ENCODE results near the gene ANAPC4. TPM values are rescaled to one million over a fixed set of nuclear protein-coding genes. Genes with fewer than 3 reads are reported as not detected.

Gene ANAPC4
- total and polyA plus RNA-seq, 8 donors: 23.6 to 68.8 (median 64.0) TPM

Other genes with a start within 250 kb of the ANAPC4 start
- gene SEPSECS, start 216.8 kb upstream of the ANAPC4 start, total RNA-seq: 1 to 10 TPM; 8.2 to 9.1 TPM
- 10 to 100 TPM; 13.0 to 18.9 (median 15.1) TPM for gene SEPSECS, start 216.8 kb upstream of the ANAPC4 start, polyA plus RNA-seq (ENCODE audit: insufficient read length in 6 of 6)
- gene PI4K2B, start 143.2 kb upstream of the ANAPC4 start, total RNA-seq: 10 to 100 TPM; 22.0 to 23.5 TPM
- gene PI4K2B, start 143.2 kb upstream of the ANAPC4 start, polyA plus RNA-seq (ENCODE audit: insufficient read length in 6 of 6): 10 to 100 TPM; 24.0 to 31.9 (median 26.4) TPM
- gene ZCCHC4, start 64.5 kb upstream of the ANAPC4 start, total RNA-seq: 10 to 100 TPM in 1 of 2 donors, 1 to 10 TPM in 1; 8.5 to 10.1 TPM
- gene ZCCHC4, start 64.5 kb upstream of the ANAPC4 start, polyA plus RNA-seq (ENCODE audit: insufficient read length in 6 of 6): 10 to 100 TPM; 15.0 to 17.1 (median 16.2) TPM